SKM-1 (cell line): ENCODE measurements around the gene CAVIN1.
"Not testable (repeated sequence)": the region's sequence is repeated elsewhere in the genome, so short reads cannot be mapped to it uniquely, and the experiment has no call there.

Source experiments
- DNase-seq: peaks from one replicate; lab custom pipeline; 2025; ENCODE audit not compliant: unreplicated experiment; lab: John Stamatoyannopoulos, UW

The CAVIN1 gene

DNA sequence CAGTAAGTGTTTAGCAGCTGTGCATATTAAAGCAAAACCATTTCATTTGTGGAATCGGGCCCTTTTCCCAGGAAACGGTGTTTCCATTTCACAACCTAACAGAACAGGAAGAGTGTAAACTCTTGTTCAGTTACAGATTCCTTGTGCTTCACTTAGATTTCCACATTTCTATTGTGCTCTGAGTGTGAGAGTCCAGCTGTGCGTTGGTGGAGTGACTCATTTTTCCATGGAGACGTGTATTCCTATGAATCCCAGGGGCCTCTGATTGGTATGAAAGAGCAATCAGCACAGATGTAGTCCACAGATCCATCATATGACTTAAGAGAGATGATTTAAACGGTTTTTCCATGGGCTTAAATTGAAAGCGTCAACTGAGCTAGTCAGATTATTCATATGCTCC is 13.3 kb upstream of the CAVIN1 start:
- no peak for DNase-seq

DNA sequence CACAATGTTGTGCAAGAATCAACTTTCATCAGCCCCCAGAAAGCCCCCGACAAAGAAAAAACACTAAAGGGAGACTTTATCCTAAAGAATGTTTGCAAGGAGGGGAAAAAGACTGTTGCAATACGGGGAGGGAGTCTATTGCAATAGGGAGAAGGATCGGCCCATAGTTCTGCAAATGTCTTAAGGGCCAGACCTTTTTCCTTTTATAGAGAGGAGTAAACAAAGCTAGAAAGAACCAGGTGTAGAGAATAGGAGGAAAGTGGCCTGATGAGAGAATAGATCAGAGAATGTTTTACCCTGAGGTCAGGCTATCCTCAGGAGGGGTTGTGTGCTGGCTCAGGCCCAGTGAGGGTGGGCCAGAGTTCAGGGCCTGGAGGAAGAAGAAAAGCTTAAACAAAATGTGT is 8.7 kb upstream of the CAVIN1 start:
- no peak for DNase-seq

DNA sequence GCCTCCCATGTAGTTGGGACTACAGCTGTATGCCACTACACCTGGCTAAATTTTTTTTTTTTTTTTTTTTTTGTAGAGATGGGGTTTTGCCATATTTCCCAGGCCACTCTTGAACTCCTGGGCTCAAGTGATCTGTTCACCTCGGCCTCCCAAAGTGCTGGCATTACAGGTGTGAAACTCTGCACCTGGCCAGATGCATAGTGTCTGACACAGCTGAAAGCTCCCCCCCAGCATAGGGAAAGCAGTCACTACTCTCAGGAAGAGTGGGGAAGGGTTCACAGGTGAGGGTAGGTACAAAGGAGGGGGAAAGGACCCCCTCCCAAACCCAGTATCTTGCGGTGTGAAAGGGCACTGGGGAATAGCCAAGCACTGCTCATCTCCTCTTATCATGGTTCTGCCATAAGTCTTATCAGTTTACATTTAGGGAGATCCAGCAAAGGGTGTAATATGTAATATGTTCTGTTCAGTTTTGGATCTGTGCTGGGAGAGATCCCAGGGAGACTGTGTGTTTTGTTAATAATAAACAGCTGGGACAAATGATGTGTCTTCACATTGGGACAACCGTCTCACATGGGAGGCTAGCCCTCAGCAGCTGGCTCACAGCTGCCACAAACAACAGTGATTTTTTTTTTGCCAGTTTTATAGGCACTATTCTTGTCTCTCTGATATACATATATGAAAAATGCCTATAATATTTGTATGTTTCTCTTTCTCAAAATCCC is 6.8 kb upstream of the CAVIN1 start:
- DNase-seq = no peak

DNA sequence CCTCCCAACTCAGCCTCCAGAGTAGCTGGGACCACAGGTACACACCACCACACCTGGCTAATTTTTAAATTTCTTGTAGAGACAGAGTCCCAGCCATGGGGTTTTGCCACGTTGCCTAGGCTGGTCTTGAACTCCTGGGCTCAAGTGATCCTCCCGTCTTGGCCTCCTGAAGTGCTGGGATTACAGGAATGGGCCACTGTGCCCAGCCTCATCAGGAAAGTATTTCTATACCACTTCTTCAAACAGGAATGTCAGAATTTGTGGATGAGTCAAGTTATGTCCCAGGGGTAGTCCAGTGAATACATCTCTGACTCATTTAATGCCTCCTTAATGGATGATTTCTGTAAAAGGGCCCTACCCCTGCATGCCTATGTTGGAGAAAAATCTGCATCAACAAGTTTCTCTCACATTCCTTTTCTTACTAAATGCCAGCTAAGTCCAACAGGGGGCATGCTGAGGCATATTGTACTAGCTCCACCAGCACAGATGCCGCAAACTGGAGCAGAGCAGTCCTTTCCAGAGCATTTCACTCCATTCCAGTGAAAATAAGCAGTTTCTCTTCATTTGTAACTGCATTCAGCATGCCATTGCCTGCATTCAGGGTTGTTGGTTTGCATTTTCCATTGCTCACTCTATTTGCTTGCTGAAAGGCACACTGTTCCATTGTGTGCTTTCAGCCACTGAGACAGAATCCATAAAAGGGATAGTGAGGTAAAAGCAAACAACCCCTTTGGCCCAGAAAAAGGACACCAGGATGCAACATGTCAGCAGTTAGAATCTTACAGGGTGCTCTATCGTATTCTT is 5.3 kb upstream of the CAVIN1 start:
- DNase-seq = peak; percentile 45

DNA sequence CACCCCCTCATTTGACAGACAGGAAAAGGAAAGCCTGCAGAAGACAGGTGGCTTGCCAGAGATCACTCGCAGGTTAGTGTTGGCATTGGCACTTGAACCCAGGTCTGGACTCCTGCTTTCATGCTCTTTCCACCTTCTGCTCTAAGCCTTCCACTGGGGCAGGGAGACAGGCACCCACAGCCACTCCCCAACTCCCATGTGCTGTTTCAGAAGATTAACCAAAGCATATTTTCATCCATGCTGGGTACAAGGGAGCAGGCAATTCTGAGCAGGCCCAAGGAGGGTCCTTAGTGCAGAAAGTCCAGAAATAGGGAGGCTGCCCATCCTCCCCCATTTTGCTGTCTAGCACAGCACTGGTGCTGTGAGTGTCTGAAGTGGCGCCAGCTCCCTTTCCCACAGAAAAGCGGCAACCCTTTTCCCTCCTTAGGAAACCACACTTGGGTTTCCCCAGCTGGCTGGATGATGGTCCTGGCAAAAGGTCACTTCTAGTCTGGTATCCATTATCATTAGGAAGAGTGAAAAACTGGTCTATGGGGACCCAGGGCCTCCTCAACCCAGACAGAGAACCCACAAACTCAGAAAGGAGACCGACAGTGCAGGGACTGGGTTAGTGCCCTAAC is 2.0 kb upstream of the CAVIN1 start:
- no peak for DNase-seq

DNA sequence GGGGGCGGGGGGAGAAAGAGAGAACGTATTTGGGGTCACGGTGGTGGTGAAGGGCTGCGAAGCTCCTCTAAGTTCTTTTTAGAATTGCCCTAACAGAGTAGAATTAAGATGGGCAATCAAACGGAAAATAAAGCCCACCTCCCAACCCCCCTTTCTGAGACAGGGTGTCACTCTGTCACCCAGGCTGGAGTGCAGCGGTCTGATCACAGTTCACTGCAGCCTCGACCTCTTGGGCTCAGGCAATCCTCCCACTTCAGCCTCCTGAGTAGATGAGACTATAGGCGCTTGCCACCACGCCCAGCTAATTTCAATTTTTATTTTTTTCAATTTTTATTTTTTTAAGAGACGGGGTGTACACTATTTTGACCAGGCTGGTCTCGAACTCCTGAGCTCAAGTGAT is 710 bp upstream of the CAVIN1 start:
- no peak for DNase-seq

DNA sequence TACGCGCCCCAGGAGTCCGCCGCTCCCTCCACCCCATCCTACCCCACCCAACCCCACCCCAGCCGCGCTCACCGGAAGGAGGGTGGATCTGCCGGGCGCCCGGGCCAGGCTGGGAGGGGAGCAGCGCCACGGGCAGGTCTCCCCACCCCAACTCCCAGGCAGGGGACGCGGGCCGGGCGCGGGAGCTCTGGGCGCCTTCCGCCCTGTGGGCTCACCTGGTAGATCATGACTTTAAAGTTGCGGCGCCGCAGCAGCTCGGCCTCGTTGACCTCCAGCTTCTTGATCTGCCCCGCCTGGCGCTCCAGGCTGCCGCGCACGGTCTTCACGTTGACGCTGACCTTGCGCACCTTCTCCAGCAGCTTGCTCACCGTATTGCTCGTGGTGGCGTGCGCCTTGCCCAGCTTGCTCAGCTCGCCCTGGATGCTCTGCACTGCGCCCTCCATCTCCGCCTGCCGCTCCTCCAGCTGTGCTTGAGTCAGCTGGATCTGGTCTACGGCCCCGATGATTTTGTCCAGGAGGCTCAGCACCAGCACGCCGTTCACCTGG is 571 bp downstream of the CAVIN1 start:
- DNase-seq = no peak

DNA sequence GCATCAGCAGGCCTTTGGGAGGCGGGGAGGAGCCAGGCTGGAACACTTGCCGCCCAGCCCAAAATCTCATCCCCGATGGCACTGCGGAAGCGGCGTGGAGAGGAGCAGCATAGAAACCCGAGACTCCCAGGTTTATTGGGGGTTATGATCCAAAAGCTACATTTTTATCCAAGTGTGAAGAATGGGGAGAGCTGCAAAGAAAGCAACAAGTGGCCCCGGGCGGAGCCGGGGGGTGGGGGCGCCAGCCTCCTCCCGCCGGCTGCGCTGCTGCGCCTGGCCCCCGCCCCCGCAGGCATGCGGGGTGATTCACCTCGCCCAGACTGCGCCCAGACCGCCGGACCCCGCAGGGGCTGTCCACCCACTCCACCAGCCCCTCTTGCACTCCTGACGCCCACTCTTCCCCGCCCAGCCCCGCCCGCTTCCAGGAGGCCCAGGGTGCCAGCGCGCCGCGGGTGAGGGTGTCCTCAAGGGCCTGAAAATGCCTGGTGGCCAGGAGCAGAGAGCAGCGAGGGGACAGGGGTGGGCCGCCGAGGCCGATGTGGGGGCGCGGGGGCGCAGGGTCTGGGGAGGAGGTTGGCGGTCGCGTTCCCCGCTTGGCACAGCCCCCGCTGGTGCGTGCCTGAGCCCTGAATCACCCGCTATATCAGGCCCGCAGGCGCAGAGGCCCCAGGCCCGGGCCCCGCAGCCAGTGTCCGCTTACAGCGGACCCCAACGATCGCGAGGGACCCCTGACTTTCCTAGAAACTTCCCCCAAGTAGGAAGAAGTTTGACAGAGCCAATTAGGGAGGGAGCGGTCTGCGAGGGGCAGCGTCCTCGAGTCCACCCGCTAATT is 1.3 kb downstream of the CAVIN1 start:
- no peak for DNase-seq

DNA sequence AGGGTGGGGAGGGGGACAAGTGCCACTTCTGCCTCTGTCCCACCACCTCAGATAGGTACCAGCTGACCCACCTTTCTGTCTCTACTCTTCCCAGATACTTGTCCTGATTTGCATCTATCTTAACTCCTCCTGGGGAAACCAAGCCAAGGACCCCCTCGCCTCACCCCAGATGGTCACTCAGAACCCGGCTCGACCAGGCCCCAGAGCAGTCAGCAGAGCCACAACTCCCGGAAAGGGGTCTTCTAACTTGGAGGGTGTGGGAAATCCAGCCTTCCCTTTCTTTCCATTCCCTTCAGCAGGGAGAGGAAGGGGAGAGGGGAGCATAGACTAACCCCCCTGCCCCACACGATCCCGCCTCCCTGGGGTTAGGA is 1.9 kb downstream of the CAVIN1 start:
- no peak for DNase-seq

DNA sequence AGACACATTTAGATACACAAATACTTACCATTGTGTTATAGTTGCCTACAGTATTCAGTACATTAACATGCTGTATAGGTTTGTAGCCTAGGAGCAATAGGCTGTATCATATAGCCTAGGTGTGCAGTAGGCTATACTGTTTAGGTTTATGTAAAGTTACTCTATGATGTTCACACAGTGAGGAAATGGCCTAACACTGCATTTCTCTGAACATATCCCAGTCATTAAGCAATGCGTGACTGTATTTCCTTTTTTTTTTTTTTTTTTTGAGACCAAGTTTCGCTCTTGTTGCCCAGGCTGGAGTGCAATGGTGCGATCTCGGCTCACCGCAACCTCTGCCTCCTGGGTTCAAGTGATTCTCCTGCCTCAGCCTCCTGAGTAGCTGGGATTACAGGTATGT is 5.1 kb downstream of the CAVIN1 start:
- DNase-seq = not testable (repeated sequence)

DNA sequence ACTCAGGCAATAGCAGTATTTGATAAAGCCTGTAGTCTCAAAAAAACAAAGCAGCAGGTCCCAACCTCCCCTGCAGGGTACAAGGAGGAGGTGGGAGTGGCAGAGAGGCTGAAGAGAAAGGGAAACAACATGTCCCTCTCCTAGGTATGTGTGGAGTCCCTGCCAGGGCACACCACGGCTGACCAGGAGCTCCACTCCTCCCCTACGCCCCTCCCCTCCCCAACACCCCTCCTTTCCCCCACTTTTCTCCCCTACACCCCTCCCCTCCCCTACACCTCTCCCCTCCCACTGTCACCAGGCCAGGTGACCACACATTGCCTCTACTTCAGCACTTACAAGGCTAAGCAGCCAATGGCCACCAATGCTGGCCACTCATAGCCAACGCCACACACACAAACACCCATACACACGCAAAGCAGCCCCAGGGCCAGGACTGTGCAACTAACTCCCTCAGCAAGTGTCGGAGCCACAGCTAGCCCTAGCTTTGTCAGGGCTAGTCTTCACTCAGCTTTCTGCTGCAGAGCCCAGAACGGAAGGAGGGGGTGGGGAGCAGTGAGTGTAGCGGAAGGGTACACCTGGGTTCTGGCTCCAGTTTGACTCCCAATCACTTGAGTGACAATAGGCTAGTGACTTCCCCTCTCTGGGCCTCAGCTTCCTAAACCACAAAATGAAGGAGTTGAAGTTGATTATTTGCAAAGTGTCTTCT is 8.2 kb downstream of the CAVIN1 start:
- DNase-seq = no peak

DNA sequence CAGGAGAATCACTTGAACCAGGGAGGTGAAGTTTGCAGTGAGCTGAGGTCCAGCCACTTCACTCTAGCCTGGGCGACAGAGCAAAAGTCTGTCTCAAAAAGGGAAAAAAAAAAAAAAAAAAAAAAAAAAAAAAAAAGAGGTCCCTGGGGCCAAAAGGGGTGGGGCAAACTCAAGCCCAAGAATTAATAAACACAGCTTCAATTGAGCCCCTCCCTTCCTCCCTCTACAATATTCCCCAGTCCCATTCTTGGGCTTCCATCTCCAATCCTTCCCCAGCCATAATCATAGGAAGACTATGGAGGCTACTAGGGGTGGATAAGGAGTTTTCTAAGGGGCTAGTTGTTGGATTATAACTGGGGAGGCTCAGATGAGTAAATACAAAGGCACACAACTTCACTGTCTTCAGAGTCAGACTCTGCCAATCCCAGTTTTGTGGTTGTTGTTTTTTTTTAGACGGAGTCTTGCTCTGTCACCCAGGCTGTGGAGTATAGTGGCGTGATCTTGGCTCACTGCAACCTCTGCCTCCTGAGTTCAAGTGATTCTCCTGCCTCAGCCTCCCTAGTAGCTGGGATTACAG is 9.5 kb downstream of the CAVIN1 start:
- DNase-seq = no peak

DNA sequence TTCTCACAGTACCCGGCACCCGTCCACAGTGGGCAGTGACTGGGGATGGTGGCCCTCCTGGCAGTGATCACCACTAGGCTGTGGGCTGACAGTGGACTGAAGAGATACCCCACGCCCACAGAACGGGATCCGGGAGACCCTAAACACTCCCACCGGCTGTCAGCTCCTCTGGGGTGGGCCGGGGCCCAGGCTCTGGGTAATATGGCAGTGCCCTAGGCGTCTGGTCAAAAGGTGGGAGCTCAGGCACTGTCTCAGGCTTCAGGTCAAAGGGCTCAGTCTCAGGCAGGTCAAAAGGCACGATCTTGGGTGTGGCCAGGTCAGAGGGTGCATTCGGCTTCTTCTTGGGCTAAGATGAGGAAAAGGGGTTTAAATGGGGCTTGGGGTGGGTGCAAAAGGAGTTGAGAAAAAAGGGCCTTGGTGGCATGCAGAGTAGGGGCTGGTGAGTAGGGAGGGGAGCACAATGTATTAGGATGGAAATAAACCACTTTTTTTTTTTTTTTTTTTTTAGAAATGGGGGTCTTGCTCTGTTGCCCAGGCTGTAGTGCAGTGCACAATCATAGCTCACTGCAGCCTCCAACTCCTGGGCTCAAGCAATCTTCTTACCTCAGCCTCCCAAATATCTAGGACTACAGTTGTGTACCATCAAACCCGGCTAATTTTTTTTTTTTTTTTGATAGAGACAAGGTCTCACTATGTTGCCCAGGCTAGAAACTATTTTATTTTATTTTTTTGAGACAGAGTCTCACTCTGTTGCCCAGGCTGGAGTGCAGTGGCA is 11.0 kb downstream of the CAVIN1 start:
- DNase-seq = no peak

DNA sequence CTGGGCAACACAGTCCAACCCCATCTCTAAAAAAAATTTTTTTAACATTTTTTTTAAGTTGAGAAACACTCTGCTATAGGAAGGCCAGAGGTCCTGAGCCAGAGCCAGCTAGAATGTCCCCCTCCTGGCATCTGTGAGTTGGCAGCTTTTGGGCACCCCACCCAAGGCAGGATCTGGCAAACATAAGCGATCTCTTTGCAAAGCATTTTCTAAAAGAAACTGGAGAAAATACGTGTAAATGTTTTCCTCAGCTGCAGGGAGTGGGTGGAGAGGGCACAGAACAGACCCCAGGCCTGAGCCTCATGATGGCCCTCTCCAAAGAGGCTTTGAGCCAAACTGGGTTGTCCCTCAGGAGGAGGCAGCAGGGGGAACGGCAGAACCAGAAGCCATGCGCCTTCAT is 11.7 kb downstream of the CAVIN1 start:
- no peak for DNase-seq

DNA sequence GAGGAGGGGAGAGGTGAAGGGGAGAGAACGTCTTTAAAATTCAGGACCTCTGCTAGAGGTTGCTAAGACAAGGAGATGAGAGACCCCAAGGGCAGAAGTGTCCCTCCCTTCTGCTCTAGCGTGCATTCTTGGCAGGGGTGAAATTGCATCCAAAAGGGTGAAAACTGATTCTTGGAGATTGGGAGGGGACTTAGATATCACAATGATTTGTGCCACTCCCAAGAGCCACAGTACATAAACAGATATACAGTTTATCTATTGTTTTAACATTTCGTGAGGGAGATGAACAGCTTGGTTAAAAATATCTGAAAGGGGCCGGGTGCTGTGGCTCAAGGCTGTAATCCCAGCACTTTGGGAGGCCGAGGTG is 12.8 kb downstream of the CAVIN1 start:
- DNase-seq = no peak

DNA sequence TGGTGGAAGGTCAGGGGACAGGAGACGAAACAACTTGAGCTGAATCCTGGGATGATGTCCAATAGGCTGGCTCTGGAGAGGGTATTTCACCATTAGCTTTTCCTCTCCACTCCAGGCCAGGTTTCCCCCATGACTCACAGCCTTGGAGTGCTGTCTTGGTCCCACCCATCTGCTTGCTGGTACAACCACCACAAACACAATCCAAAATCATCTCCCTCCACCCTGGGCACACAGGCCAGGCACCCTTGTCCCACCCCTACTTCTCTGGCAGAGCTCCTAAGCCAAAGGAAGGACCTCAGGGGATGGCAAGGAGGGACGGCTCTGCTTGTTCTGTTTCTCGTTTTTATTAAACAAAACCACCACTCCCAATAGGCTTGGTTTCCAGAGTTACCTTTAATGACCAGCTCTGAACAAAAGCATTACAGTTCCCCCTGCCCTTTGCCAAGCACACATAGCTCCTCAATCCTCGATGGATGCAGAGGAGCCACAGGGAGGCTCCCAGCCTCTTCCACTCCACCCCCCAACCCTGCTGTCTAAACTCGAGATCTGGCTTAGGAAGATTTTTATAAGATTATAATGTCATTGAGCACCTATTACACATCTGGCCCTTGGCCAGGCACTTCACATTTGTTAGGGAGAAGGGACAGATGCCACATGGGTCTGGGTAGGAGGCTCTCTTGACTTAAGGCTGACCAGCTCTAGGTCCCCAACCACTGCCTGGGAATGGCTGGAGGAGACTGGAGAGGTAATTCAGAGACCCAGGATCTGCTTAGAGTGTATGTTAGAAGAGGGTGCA is 13.3 kb downstream of the CAVIN1 start:
- no peak for DNase-seq

DNA sequence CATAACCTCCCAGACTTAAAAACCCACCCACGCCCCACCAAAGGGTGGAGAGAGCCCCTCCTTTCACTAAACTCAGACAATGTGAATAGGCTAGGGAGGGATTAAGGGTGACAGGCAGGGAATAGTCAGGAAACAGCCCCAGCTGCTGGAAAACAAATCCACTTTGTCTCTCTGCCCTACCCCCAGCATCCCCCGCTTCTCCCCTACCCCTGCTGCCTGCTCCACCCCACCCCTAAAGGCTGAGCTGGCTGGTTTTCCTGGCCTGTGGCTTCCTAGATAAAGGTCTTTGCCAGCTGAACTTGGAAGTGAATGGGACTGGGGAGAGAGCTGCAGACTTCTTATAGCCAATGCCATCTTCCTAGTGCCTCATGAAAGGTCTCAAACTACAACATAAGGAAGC is 15.0 kb downstream of the CAVIN1 start:
- DNase-seq = no peak

DNA sequence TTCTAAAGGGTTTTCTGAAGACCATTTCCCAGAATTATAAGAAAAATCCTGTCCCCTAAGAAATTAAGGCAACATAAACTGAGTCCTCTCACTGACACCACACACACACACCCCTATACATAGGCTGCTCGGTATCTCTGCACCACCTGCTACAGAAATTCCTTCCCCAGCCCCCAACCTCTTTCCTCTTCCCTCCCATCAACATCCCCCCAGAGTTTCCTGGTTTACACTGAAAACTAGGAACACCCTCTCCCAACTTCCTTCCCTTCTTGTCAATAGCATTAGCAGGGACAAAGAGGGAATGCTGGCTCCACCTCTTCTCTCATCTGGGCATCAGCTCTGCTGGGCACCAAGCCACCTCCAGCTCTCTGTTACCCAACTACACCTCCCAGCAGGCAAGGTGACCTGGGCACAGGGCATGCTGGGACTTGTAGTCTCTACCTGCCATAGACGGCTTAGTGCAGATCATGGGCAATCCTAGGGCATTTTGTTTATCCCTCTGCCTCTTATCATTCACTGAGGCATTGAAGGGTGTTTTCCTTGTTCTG is 15.7 kb downstream of the CAVIN1 start:
- DNase-seq = no peak
